Osteoblast (primary cell): Measurements from ENCODE around the gene AMBP. TPM values are rescaled to one million over a fixed set of nuclear protein-coding genes. Genes with fewer than 3 reads are reported as not detected.

Experiments used
- DNase-seq: peaks from one replicate; pipeline ENCODE4 v3.0.0; 2011; ENCODE audit warnings: low spot score, mixed read lengths; ENCODE audit not compliant: insufficient read length; ENCODE audit errors: missing footprints
- H2AFZ ChIP-seq: 2 replicates; pipeline ENCODE4 v1.6.0; 2011; ENCODE audit warnings: mild to moderate bottlenecking, low read length
- H3K27ac ChIP-seq: 2 replicates; pipeline ENCODE4 v1.5.1; 2011; ENCODE audit warnings: mild to moderate bottlenecking, low read depth, low read length, moderate library complexity
- H3K27me3 ChIP-seq: 2 replicates; pipeline ENCODE4 v1.6.0; 2012; ENCODE audit warnings: mild to moderate bottlenecking, control low read depth, inconsistent platforms, low read length, moderate library complexity; ENCODE audit not compliant: insufficient read depth
- H3K36me3 ChIP-seq: 2 replicates; pipeline ENCODE4 v1.5.1; 2011; ENCODE audit warnings: mild to moderate bottlenecking, low read length, control low read depth, moderate library complexity; ENCODE audit not compliant: insufficient read depth
- H3K4me1 ChIP-seq: 2 replicates; pipeline ENCODE4 v1.5.1; 2011; ENCODE audit warnings: mild to moderate bottlenecking, low read length, control low read depth, moderate library complexity; ENCODE audit not compliant: insufficient read depth
- H3K4me2 ChIP-seq: 2 replicates; pipeline ENCODE4 v1.6.0; 2011; ENCODE audit warnings: mild to moderate bottlenecking, low read length; ENCODE audit not compliant: insufficient read depth
- H3K4me3 ChIP-seq: fragments of 200-600 bp; sonication (generic); 3 replicates; pipeline ENCODE4 v1.5.1; 2012; ENCODE audit warnings: mild to moderate bottlenecking, low read length, inconsistent platforms; ENCODE audit not compliant: insufficient read depth
- H3K79me2 ChIP-seq: 2 replicates; pipeline ENCODE4 v1.6.0; 2012; ENCODE audit warnings: mild to moderate bottlenecking, low read length, control low read depth, inconsistent platforms; ENCODE audit not compliant: insufficient read depth
- H3K9me3 ChIP-seq: 2 replicates; pipeline ENCODE4 v1.5.1; 2011; ENCODE audit warnings: low read depth, low read length, control low read depth
- H4K20me1 ChIP-seq: 2 replicates; pipeline ENCODE4 v1.6.0; 2012; ENCODE audit warnings: mild to moderate bottlenecking, low read length, control low read depth; ENCODE audit not compliant: insufficient read depth
- total RNA-seq: library from RNA; depleted of rRNA; stranded (reverse); fragments of >200 nt; gene quantifications from 2 replicates; pipeline ENCODE4 v1.2.3, GENCODE V29; 2012
- TF ChIP-seq, protein P1 (sequence below): IDR thresholded peaks from 2 replicates; pipeline ENCODE4 v1.5.1; 2011; ENCODE audit warnings: mild to moderate bottlenecking, low read depth, low read length, moderate library complexity; ENCODE audit errors: extremely low read depth

AMBP gene
- total RNA-seq, 1 donor: not detected

DNA sequence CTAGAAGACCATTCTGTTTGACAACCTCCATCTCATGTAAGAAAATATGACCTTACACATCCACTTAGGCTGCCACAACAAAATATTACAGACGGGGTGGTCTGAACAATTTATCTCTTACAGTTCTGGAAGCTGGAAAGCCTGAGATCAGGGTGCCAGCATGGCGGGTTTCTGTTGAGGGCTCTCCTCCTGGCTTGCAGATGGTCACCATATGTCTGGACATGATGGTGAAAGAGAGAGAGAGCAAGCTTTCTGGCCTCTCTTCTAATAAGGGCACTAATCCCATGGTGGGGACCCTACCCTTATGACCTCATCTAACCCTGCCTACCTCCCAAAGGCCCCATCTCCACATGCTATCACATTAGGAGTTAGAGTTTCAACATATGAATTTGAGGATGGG is 66.0 kb downstream of the AMBP start:
- Histone ChIP-seq H3K27me3 (no peaks in the 10 kb centered on the region), H3K9me3 (no peaks in the 10 kb centered on the region), H2AFZ (no peak overlapping the region), H3K4me1 (no peaks in the 10 kb centered on the region), H3K27ac (no peak overlapping the region), H4K20me1 (no peaks in the 10 kb centered on the region), H3K4me2 (no peak overlapping the region), H3K36me3 (peaks cover 34% of the 10 kb centered on the region), H3K79me2 (no peaks in the 10 kb centered on the region), H3K4me3 (no peak overlapping the region)
- TF ChIP-seq, protein P1, sequence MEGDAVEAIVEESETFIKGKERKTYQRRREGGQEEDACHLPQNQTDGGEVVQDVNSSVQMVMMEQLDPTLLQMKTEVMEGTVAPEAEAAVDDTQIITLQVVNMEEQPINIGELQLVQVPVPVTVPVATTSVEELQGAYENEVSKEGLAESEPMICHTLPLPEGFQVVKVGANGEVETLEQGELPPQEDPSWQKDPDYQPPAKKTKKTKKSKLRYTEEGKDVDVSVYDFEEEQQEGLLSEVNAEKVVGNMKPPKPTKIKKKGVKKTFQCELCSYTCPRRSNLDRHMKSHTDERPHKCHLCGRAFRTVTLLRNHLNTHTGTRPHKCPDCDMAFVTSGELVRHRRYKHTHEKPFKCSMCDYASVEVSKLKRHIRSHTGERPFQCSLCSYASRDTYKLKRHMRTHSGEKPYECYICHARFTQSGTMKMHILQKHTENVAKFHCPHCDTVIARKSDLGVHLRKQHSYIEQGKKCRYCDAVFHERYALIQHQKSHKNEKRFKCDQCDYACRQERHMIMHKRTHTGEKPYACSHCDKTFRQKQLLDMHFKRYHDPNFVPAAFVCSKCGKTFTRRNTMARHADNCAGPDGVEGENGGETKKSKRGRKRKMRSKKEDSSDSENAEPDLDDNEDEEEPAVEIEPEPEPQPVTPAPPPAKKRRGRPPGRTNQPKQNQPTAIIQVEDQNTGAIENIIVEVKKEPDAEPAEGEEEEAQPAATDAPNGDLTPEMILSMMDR: no peak
- no peak for DNase-seq

DNA sequence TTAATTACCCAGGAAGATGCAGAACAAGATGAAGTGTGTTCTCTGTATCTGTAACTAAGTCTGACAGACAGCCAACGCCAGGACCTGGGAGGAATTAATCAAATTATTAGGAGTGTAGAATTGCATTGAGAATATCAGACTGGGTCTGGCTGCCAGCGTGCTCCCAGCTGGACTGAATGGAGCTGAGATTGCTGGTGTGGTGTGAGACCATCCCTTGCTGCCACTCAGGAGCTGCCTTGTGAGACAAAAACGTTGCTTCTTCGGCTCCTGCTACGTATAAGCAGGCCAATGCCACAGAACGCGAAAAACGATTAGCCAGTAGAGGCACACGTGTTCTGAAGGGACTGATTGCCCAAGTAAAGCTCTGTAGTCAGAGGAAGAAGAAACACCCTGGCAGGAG is 66.8 kb downstream of the AMBP start:
- H2AFZ ChIP-seq: no peak overlapping the region
- no peaks in the 10 kb centered on the region for H3K27me3 ChIP-seq
- DNase-seq: no peak
- no peaks in the 10 kb centered on the region for H3K9me3 ChIP-seq
- no peaks in the 10 kb centered on the region for H3K79me2 ChIP-seq
- H3K27ac ChIP-seq: no peak overlapping the region
- no peak overlapping the region for H3K4me2 ChIP-seq
- H3K36me3 ChIP-seq: peaks cover 35% of the 10 kb centered on the region
- H3K4me3 ChIP-seq: no peak overlapping the region
- H4K20me1 ChIP-seq: peaks cover 2% of the 10 kb centered on the region
- TF ChIP-seq, protein P1: no peak
- H3K4me1 ChIP-seq: no peaks in the 10 kb centered on the region

Other genes with a start within 250 kb of the AMBP start
- gene ZNF618, start 202.0 kb downstream of the AMBP start, total RNA-seq: 10.1 and 13.6 TPM in 2 replicates
- not detected in 2 replicates for gene KIF12, start 21.0 kb upstream of the AMBP start, total RNA-seq
- gene COL27A1, start 77.2 kb upstream of the AMBP start, total RNA-seq: 10.1 and 11.8 TPM in 2 replicates
- not detected in 2 replicates for gene ORM1, start 244.8 kb upstream of the AMBP start, total RNA-seq